Peyer's patch (tissue), 4 donors: Measurements from ENCODE around the gene MBD3L2B. TPM values are rescaled to one million over a fixed set of nuclear protein-coding genes. Genes with fewer than 3 reads are reported as not detected.
"Not testable (repeated sequence)": the region's sequence is repeated elsewhere in the genome, so short reads cannot be mapped to it uniquely, and the experiment has no call there.

ENCODE experiments used
- DNase-seq, 3 donors: peaks; one replicate each; pipeline ENCODE4 v3.0.0-alpha.2; 2017 to 2019
- H3K27ac ChIP-seq, 4 donors: fragments of 200-600 bp; sonication (generic); one replicate each; pipeline ENCODE4 v1.5.1; 2016 to 2019
- H3K27me3 ChIP-seq, 2 donors: fragments of 200-600 bp; sonication (generic); one replicate each; pipeline ENCODE4 v1.5.1; 2019
- H3K36me3 ChIP-seq, 3 donors: fragments of 200-600 bp; sonication (generic); one replicate each; pipeline ENCODE4 v1.5.1; 2016 to 2019
- H3K4me1 ChIP-seq, 4 donors: fragments of 200-600 bp; sonication (generic); one replicate each; pipeline ENCODE4 v1.5.1; 2016 to 2019
- H3K4me3 ChIP-seq, 4 donors: fragments of 200-600 bp; sonication (generic); 1 replicate in 3 of 4; 2 replicates in 1 of 4; pipeline ENCODE4 v1.5.1; 2016 to 2019; ENCODE audit warnings: mild to moderate bottlenecking in 1 of 4
- H3K9me3 ChIP-seq, 4 donors: fragments of 200-600 bp; sonication (generic); one replicate each; pipeline ENCODE4 v1.5.1; 2016 to 2019; ENCODE audit warnings: mild to moderate bottlenecking in 1 of 4
- POLR2A ChIP-seq, 2 donors: fragments of 450-650 bp; IDR thresholded peaks; one replicate each; pipeline ENCODE4 v1.5.1; 2017; ENCODE audit warnings: antibody characterized with exemption in 2 of 2, mild to moderate bottlenecking in 2 of 2, moderate library complexity in 2 of 2
- total RNA-seq, 4 donors: library from RNA; depleted of rRNA; stranded (reverse); fragments of >200 nt; gene quantifications; one replicate each; pipeline ENCODE4 v1.1.0, GENCODE V29; 2016
- TF ChIP-seq, protein P1 (sequence below), 6 experiments: fragments of 450-650 bp in 4 of 6; fragments of 200-600 bp in 2 of 6; sonication (generic) in 1 of 6; IDR thresholded peaks; one replicate each; pipeline ENCODE4 v1.5.1; 2017 to 2019; ENCODE audit warnings: antibody characterized with exemption in 6 of 6, mild to moderate bottlenecking in 3 of 6, moderate library complexity in 1 of 6

MBD3L2B gene
- total RNA-seq, 4 donors from 2014 or later: not detected

DNA sequence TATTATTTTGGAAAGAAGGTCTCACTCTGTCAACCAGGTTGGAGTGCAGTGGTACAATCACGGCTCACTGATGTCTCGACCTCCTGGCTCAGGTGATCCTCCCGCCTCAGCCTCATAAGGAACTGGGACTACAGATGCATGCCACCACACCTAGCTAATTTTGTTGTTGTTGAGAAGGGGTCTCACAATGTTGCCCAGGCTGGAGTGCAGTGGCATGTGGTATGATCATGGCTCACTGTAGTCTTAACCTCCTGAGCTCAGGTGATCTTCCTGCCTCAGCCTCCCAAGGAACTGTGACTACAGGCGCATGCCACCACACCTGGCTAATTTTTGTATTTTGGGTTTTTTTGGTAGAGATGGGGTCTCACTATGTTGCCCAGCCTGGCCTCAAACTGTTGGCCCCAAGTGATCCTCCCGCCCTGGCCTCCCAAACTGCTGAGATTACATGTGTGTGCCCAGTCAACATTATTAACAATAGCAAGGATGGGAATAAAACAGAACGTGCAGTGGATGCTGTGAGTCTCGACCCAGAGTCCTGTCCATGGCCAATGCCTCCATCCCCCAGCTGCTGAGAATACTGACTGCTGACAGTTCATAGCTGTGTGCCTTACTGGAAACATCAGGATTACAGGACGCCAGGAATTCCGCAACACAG lies 42.7 kb upstream of the MBD3L2B start:
- Histone ChIP-seq H3K36me3 (no peaks in the 10 kb centered on the region), H3K27ac (no peak overlapping the region), H3K4me1 (no peaks in the 10 kb centered on the region), H3K27me3 (no peaks in the 10 kb centered on the region), H3K4me3 (no peak overlapping the region), H3K9me3 (no peaks in the 10 kb centered on the region)
- DNase-seq: no peak
- TF ChIP-seq, protein P1, sequence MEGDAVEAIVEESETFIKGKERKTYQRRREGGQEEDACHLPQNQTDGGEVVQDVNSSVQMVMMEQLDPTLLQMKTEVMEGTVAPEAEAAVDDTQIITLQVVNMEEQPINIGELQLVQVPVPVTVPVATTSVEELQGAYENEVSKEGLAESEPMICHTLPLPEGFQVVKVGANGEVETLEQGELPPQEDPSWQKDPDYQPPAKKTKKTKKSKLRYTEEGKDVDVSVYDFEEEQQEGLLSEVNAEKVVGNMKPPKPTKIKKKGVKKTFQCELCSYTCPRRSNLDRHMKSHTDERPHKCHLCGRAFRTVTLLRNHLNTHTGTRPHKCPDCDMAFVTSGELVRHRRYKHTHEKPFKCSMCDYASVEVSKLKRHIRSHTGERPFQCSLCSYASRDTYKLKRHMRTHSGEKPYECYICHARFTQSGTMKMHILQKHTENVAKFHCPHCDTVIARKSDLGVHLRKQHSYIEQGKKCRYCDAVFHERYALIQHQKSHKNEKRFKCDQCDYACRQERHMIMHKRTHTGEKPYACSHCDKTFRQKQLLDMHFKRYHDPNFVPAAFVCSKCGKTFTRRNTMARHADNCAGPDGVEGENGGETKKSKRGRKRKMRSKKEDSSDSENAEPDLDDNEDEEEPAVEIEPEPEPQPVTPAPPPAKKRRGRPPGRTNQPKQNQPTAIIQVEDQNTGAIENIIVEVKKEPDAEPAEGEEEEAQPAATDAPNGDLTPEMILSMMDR (IDR thresholded peaks at IDR 0.05): no peak
- no peak for TF ChIP-seq POLR2A (IDR thresholded peaks at IDR 0.05)

DNA sequence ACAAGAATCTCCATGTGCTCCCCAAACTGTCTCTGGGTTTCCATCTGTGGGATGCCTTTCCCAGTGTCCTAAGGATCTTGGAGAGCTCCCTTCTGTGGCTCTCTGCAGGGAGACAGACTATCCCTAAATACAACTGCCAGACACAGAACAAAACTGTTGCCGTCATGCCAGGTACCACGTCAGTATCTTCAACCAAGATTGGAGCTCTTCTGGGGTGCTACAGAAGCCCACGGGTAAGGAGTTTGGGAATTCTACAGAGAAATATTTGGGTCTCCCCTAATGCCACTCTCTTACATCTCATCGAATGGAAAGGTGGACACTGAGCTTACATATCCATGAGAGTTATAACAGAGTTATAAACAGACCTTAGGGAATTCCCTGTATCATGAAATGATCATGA lies 42.1 kb upstream of the MBD3L2B start:
- Histone ChIP-seq H3K27me3 (no peaks in the 10 kb centered on the region), H3K9me3 (no peaks in the 10 kb centered on the region), H3K27ac (no peak overlapping the region), H3K36me3 (no peaks in the 10 kb centered on the region), H3K4me1 (no peaks in the 10 kb centered on the region), H3K4me3 (no peak overlapping the region)
- TF ChIP-seq, protein P1 (IDR thresholded peaks at IDR 0.05): no peak
- no peak for TF ChIP-seq POLR2A (IDR thresholded peaks at IDR 0.05)
- no peak for DNase-seq

DNA sequence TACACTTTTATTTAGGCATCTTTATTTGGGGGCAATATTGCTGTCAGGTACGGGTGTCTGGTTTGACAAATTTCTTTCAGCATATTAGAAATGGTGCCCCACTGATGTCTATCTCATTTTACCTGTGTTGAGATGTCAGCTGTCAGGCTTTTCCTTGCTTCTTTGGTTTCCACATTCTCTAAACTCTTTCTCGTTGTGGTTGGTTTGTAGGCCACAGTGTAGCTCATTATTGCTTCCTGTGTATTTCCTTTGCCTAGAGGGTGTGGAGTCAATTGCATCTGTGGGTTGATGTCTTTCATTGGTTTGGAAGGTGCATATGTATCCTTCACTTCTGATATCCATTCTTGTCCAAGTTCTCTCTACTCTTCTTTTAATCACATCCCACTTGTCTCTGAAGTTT lies 38.7 kb upstream of the MBD3L2B start:
- H3K4me1 ChIP-seq, DNase-seq, H3K36me3 ChIP-seq, H3K27ac ChIP-seq, H3K9me3 ChIP-seq, H3K4me3 ChIP-seq, H3K27me3 ChIP-seq: not testable (repeated sequence)

DNA sequence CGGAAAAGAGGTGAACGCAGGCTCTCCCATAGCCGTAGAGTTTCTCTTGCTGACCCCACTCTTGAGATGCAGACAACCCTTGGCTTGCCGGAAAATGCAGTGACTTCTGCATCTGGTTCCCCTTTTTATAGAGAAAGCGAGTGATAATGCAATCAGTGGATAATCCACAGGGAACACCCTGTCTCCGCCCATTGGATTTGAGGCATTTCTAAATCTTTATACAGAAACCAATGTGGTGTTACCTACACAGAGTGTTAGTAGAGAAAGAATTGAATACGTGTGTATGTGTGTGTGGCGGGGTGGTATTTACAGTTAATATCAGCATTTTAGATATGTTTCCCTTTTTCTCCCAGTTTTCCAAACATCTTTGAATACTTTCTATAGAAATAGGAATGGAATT lies 37.3 kb upstream of the MBD3L2B start, which contains the start of gene MBD3L3:
MBD3L3 (minus strand) TSS at position 101 of the 400 bp plus-strand sequence; CDS start at position 30, 71 bp downstream.
- H3K27me3 ChIP-seq, H3K27ac ChIP-seq, H3K36me3 ChIP-seq, DNase-seq, H3K9me3 ChIP-seq, H3K4me1 ChIP-seq, H3K4me3 ChIP-seq: not testable (repeated sequence)

DNA sequence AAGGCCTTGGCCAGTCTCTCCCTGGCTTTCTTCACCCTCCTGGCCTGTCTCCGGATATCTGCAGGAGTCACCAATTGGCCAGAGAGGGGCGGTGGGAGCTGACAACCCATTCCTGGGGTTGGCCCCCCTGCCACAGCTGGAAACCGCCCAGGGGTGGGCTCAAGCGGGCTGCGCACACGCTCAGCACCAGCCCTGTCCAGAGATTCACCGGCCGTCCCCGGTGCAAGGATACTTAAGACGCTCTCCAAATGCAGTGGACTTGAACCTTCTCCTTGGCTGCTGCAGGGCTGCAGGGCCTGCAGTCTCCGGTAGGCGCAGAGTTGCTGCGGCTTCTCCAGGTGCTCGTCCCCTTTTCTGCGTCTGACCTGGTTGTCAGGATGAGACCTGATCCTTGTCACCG lies 35.1 kb upstream of the MBD3L2B start:
- H3K9me3 ChIP-seq: not testable (repeated sequence)

DNA sequence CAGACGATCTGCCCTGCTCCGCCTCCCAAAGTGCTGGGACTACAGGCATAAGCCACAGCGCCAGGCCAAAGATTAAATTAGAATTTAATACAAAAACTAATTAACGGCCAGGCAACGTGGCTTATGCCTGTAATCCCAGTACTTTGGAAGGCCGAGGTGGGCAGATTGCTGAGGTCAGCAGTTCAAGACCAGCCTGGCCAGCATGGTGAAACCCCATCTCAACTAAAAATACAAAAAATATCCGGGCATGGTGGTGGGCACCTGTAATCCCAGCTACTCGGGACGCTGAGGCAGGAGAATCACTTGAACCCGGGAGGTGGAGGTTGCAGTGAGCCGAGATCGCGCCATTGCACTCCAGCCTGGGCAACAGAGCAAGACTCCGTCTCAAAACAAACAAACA lies 34.4 kb upstream of the MBD3L2B start:
- not testable (repeated sequence) for H3K4me3 ChIP-seq, H3K27me3 ChIP-seq, H3K36me3 ChIP-seq, H3K9me3 ChIP-seq, H3K4me1 ChIP-seq, DNase-seq, H3K27ac ChIP-seq

More for the DNA sequence above, 35.1 kb upstream of the MBD3L2B start:
- H3K4me1 ChIP-seq, H3K36me3 ChIP-seq, H3K27me3 ChIP-seq, DNase-seq, H3K4me3 ChIP-seq, H3K27ac ChIP-seq: not testable (repeated sequence)

DNA sequence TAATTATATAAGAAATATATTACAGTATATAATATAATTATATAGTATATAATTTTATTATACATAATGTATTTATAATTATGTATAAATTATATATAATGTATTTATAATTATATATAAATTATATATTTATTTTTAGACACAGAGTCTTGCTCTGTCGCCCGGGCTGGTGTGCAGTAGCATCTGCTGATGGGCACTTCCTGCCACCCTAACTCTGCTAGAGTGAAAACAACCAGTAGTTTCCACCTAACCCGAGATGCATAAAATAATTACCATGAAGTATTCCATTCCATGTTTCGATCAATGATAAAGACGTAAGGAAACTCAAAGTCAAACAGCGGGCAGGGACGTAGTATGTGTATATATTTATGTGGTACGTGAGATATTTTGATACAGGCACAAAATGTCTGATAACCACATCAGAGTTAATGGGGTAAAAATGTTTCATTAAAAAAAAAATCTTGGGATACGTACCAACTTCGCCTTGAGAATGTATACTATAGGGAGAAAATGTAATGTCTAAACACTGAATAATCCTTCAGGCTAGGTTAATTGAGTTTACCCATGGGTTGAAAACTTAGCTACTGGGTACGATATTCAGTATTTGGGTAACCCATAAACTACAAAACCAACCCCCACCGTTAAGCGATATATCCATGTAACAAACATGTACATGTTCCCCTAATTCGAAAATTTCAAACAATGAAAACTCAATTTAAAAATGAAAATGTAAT lies 33.6 kb upstream of the MBD3L2B start:
- H3K9me3 ChIP-seq, H3K4me1 ChIP-seq, H3K27me3 ChIP-seq, H3K36me3 ChIP-seq, DNase-seq, H3K4me3 ChIP-seq, H3K27ac ChIP-seq: not testable (repeated sequence)

DNA sequence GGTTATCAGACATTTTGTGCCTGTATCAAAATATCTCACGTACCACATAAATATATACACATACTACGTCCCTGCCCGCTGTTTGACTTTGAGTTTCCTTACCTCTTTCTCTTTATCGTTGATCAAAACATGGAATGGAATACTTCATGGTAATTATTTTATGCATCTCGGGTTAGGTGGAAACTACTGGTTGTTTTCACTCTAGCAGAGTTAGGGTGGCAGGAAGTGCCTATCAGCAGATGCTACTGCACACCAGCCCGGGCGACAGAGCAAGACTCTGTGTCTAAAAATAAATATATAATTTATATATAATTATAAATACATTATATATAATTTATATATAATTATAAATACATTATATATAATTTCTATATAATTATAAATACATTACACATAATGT lies 31.7 kb upstream of the MBD3L2B start:
- H3K4me1 ChIP-seq, H3K4me3 ChIP-seq, H3K27me3 ChIP-seq, DNase-seq, H3K27ac ChIP-seq, H3K36me3 ChIP-seq, H3K9me3 ChIP-seq: not testable (repeated sequence)

DNA sequence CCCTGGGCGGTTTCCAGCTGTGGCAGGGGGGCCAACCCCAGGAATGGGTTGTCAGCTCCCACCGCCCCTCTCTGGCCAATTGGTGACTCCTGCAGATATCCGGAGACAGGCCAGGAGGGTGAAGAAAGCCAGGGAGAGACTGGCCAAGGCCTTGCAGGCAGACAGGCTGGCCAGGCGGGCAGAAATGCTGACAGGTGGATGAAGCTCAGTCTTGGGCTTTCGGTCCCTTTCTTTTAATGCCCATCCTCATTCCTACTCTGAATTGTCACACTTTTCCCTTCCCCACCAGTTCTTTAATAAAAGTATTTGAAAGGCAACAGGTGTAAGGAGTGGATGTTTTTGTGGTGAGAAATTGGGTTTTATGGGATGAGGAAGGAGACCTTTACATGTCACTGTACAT lies 30.2 kb upstream of the MBD3L2B start:
- not testable (repeated sequence) for H3K36me3 ChIP-seq, H3K27ac ChIP-seq, H3K4me3 ChIP-seq, H3K4me1 ChIP-seq, H3K9me3 ChIP-seq, H3K27me3 ChIP-seq, DNase-seq

DNA sequence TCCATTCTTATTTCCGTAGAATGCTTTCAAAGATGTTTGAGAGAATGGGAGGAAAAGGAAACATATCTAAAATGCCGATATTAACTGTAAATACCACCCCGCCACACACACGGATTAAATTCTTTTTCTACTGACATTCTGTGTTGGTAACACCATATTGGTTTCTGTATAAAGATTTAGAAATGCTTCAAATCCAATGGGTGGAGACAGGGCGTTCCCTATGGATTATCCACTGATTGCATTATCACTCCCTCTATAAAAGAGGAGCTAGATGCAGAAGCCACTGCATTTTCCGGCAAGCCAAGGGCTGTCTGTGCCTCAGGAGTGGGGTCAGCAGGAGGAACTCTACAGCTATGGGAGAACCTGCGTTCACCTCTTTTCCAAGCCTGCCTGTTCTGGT lies 27.8 kb upstream of the MBD3L2B start, which contains the start of gene MBD3L2:
MBD3L2 (plus strand) TSS at position 301 of the 400 bp plus-strand sequence; CDS start at position 354, 53 bp downstream.
- not testable (repeated sequence) for H3K36me3 ChIP-seq, H3K4me1 ChIP-seq, H3K27me3 ChIP-seq, H3K4me3 ChIP-seq, H3K9me3 ChIP-seq, DNase-seq, H3K27ac ChIP-seq

DNA sequence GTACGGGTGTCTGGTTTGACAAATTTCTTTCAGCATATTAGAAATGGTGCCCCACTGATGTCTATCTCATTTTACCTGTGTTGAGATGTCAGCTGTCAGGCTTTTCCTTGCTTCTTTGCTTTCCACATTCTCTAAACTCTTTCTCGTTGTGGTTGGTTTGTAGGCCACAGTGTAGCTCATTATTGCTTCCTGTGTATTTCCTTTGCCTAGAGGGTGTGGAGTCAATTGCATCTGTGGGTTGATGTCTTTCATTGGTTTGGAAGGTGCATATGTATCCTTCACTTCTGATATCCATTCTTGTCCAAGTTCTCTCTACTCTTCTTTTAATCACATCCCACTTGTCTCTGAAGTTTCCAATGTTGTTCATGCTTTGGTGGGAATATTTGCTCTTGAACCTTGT lies 20.3 kb upstream of the MBD3L2B start:
- H3K27me3 ChIP-seq, H3K4me3 ChIP-seq, DNase-seq, H3K9me3 ChIP-seq, H3K36me3 ChIP-seq, H3K4me1 ChIP-seq, H3K27ac ChIP-seq: not testable (repeated sequence)

DNA sequence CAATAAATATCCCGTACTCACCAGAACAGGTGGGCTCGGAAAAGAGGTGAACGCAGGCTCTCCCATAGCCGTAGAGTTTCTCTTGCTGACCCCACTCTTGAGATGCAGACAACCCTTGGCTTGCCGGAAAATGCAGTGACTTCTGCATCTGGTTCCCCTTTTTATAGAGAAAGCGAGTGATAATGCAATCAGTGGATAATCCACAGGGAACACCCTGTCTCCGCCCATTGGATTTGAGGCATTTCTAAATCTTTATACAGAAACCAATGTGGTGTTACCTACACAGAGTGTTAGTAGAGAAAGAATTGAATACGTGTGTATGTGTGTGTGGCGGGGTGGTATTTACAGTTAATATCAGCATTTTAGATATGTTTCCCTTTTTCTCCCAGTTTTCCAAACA lies 18.8 kb upstream of the MBD3L2B start, which contains the start of gene MBD3L4:
MBD3L4 (minus strand) TSS at position 101 of the 400 bp plus-strand sequence; CDS start at position 66, 35 bp downstream.
- not testable (repeated sequence) for DNase-seq, H3K4me3 ChIP-seq, H3K27ac ChIP-seq, H3K36me3 ChIP-seq, H3K9me3 ChIP-seq, H3K4me1 ChIP-seq, H3K27me3 ChIP-seq

DNA sequence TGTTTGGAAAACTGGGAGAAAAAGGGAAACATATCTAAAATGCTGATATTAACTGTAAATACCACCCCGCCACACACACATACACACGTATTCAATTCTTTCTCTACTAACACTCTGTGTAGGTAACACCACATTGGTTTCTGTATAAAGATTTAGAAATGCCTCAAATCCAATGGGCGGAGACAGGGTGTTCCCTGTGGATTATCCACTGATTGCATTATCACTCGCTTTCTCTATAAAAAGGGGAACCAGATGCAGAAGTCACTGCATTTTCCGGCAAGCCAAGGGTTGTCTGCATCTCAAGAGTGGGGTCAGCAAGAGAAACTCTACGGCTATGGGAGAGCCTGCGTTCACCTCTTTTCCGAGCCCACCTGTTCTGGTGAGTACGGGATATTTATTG lies 9.0 kb upstream of the MBD3L2B start, which contains the start of gene MBD3L5:
MBD3L5 (plus strand) TSS at position 301 of the 400 bp plus-strand sequence; CDS start at position 335, 34 bp downstream.
- H3K36me3 ChIP-seq, H3K4me1 ChIP-seq, H3K27me3 ChIP-seq, H3K27ac ChIP-seq, DNase-seq, H3K9me3 ChIP-seq, H3K4me3 ChIP-seq: not testable (repeated sequence)
